Panc1 (cell line): ENCODE results near the gene HNRNPM.

Experiments used
- REST ChIP-seq, 2 experiments: IDR thresholded peaks; 2 replicates each; pipeline ENCODE4 v1.6.1; 2011 to 2012; ENCODE audit warnings: low read depth in 2 of 2, control low read depth in 1 of 2, low read length in 1 of 2, mild to moderate bottlenecking in 1 of 2, moderate library complexity in 1 of 2; ENCODE audit not compliant: insufficient read depth in 1 of 2
- TF ChIP-seq, protein P1 (sequence below): fragments of 450-650 bp; IDR thresholded peaks from 2 replicates; pipeline ENCODE4 v1.5.1; 2017; ENCODE audit warnings: mild to moderate bottlenecking

DNA sequence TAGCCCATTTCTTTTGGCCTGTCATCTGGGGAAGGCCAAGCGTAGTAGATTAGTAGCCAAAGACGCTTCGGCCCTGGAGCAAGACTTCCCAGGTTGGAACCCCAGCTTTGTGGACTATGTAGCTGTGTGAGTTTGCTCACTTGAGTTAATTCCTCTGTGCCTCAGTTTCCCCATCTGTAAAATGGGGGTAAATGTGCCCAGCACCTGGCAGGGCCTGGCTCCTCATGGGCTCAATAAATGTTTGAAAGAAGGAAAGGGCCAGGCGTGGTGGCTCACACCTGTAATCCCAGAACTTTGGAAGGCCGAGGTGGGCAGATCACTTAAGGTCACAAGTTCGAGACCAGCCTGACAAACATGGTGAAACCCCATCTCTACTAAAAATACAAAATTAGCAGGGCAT is 14.9 kb upstream of the HNRNPM start:
- TF ChIP-seq, protein P1, sequence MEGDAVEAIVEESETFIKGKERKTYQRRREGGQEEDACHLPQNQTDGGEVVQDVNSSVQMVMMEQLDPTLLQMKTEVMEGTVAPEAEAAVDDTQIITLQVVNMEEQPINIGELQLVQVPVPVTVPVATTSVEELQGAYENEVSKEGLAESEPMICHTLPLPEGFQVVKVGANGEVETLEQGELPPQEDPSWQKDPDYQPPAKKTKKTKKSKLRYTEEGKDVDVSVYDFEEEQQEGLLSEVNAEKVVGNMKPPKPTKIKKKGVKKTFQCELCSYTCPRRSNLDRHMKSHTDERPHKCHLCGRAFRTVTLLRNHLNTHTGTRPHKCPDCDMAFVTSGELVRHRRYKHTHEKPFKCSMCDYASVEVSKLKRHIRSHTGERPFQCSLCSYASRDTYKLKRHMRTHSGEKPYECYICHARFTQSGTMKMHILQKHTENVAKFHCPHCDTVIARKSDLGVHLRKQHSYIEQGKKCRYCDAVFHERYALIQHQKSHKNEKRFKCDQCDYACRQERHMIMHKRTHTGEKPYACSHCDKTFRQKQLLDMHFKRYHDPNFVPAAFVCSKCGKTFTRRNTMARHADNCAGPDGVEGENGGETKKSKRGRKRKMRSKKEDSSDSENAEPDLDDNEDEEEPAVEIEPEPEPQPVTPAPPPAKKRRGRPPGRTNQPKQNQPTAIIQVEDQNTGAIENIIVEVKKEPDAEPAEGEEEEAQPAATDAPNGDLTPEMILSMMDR: no peak
- TF ChIP-seq REST (IDR thresholded peaks at IDR 0.05; ENCODE audit: insufficient read depth in 1 of 2, low read depth in 2 of 2, low read length in 1 of 2): no peak
